Measurements from ENCODE around the gene CDK11B.
"Not testable (repeated sequence)": the region's sequence is repeated elsewhere in the genome, so short reads cannot be mapped to it uniquely, and the experiment has no call there.

The CDK11B gene

GRCh38 chr1:1597275-1597930 is 61.4 kb downstream of the CDK11B start:
- DNase-seq = peak; percentile 67

- DNase-seq = no peak
Observed at GRCh38 chr1:1596493-1597274, 62.1 kb downstream of the CDK11B start.

GRCh38 chr1:1595341-1595740 is 63.5 kb downstream of the CDK11B start:
- not testable (repeated sequence) for DNase-seq

- DNase-seq = no peak
Observed at GRCh38 chr1:1594602-1595260, 64.1 kb downstream of the CDK11B start.

- DNase-seq = no peak
Observed at GRCh38 chr1:1593834-1594601, 64.8 kb downstream of the CDK11B start.

GRCh38 chr1:1591452-1591851 is 67.4 kb downstream of the CDK11B start:
- no peak for DNase-seq

Data from hematopoietic multipotent progenitor cell treated with erythropoietin and hydrocortisone succinate and interleukin-3 and kit ligand, for 6 days (in vitro differentiated cells).